HG03354 (cell line): Measurements from ENCODE around the gene DSCAM.
"Not testable (repeated sequence)": the region's sequence is repeated elsewhere in the genome, so short reads cannot be mapped to it uniquely, and the experiment has no call there.

Experiments used
- ATAC-seq: cut with Tn5 transposase; IDR thresholded peaks from one replicate; pipeline ENCODE4 v1.9.1; 2021; ENCODE audit warnings: mild to moderate bottlenecking; ENCODE audit not compliant: unreplicated experiment, poor library complexity, severe bottlenecking

Gene DSCAM

GRCh38 chr21:40846587-40847411 lies at the start of gene DSCAM:
TSS of gene DSCAM (minus strand) at chr21:40847158. CDS start at chr21:40846661, 497 bp downstream.
- ATAC-seq, result no peak

- not testable (repeated sequence) for ATAC-seq
Measured at GRCh38 chr21:40895697-40896096, 48.7 kb upstream of the DSCAM start.

GRCh38 chr21:40886931-40887330 lies 40.0 kb upstream of the DSCAM start:
- no peak for ATAC-seq

- no peak for ATAC-seq
Measured at GRCh38 chr21:40886006-40886405, 39.0 kb upstream of the DSCAM start.

GRCh38 chr21:40882192-40882915 lies 35.4 kb upstream of the DSCAM start:
- ATAC-seq, result no peak

GRCh38 chr21:40881767-40882166 lies 34.8 kb upstream of the DSCAM start:
- no peak for ATAC-seq

GRCh38 chr21:40871099-40871498 lies 24.1 kb upstream of the DSCAM start:
- no peak for ATAC-seq

GRCh38 chr21:40863839-40864238 lies 16.9 kb upstream of the DSCAM start:
- no peak for ATAC-seq

- ATAC-seq, result no peak
Measured at GRCh38 chr21:40858517-40858916, 11.6 kb upstream of the DSCAM start.

- ATAC-seq, result no peak
Measured at GRCh38 chr21:40853956-40854688, 7.2 kb upstream of the DSCAM start.

- no peak for ATAC-seq
Measured at GRCh38 chr21:40852563-40852962, 5.6 kb upstream of the DSCAM start.

- ATAC-seq, result no peak
Measured at GRCh38 chr21:40851749-40852148, 4.8 kb upstream of the DSCAM start.

- no peak for ATAC-seq
Measured at GRCh38 chr21:40850071-40850470, 3.1 kb upstream of the DSCAM start.

GRCh38 chr21:40847951-40848350 lies 993 bp upstream of the DSCAM start:
- ATAC-seq, result no peak

- ATAC-seq, result no peak
Measured at GRCh38 chr21:40846103-40846502, 855 bp downstream of the DSCAM start.

- no peak for ATAC-seq
Measured at GRCh38 chr21:40845441-40845995, 1.4 kb downstream of the DSCAM start.

- no peak for ATAC-seq
Measured at GRCh38 chr21:40844935-40845334, 2.0 kb downstream of the DSCAM start.

GRCh38 chr21:40842197-40842552 lies 4.8 kb downstream of the DSCAM start:
- no peak for ATAC-seq

GRCh38 chr21:40841524-40842196 lies 5.3 kb downstream of the DSCAM start:
- no peak for ATAC-seq
